GM12873 (cell line): Measurements from ENCODE around the gene PJA1.

ENCODE experiments used
- CTCF ChIP-seq: IDR thresholded peaks from 2 replicates; pipeline ENCODE4 v1.5.1; 2012; ENCODE audit warnings: low read depth, mild to moderate bottlenecking, moderate library complexity, low read length, control low read depth; ENCODE audit not compliant: insufficient read depth; ENCODE audit errors: missing control alignments

PJA1 gene

DNA sequence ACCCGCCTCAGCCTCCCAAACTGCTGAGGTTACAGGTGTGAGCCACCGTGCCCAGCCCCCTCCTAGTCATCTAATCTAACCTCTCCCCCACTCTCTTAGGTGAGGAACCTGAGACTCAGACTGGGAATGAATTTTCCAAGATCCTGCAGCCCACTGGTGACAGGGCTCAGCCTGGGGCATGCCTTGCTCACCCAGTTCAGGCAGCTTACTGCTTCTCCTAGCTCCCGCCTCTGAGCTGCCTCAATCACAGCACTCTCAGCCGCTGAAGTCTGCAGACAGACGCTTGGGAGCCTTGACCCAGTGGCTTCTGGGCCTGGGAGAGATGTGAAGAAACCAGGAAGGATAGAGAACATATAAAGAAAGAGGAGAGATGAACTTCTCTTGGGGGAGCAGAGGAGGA is 24.4 kb downstream of the PJA1 start:
- TF ChIP-seq CTCF = no peak

GRCh38 chrX:69139516-69139915 is 25.7 kb downstream of the PJA1 start:
- no peak for TF ChIP-seq CTCF

GRCh38 chrX:69138512-69138911 is 26.7 kb downstream of the PJA1 start:
- no peak for TF ChIP-seq CTCF

DNA sequence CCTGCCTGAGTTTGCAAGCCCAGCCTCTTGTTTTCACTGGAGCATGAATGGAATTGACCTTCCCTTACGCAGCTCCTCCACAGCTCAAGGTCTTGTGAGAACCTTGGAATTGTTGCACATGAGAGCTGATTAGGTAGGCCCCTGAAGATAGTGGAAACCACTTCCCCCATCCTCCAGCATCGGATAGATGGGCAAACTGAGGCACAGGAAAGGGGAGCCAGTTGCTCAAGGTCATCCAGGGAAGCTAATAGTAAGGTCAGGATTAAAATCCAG is 27.2 kb downstream of the PJA1 start:
- TF ChIP-seq CTCF = no peak

DNA sequence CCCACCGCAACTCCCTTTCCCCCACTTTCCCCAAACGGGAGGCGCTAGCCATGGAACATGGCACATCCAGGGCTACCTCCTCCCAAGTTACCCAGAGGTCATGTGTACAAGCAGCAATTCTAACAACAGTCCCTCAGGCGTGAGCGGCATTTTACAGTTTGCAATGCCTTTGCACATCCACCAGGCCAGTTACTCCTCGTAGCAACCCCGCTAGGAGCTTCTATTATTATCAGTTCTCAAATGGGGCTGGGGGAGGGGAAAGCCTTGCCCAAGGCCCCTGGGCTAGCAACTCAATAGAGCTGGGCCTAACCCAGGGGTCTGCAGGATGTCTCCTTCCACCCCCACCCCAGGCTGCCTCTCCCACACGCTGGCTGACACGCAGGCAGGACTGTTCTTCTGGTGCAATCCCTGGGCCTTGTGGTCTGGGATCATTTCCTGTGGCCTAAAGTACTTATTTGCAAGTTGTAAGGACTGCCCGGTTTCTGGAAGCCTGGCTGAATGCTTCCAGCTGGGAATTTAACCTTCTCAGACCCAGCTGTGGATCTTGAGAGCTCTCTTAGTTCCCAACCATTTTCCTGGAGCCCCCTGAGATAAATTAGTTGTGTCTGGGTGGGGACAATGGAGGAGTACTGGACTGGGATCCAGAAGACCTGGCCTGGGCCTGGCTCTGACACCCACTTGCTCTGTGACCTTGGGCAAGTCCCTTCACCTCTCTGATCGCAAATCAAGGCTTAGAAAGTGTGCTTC is 27.7 kb downstream of the PJA1 start:
- TF ChIP-seq CTCF = no peak

- no peak for TF ChIP-seq CTCF
These were observed 28.5 kb downstream of the PJA1 start for GRCh38 chrX:69136546-69137331.

DNA sequence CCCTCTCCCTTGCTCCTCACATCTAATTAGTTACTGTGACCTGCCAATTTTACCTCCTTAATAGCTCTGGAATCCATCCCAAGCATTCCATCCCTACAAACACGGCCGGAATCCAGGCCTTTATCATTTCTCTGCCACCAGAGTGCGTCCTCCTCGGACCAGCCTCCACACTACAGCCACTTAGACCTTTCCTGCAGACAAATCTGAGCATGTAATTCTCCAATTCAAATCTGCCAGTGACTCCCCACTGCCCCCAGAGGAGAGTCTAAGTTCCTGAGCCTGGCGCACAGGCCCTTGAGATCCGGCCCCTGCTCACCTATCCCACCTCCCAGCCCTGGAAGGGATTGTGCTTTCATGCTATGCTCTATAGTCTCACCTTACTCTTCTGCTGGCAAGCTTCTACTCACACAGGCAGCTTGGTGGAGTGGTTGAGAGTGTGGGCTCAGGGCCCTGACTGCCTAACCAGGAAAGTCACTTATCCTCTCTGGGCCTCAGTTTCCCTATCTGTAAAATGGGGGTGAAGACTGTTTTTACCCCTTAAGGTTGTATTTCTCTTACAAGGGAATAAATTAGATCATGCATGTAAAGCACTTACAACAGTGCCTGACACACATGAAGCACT is 31.2 kb downstream of the PJA1 start:
- peak; percentile 33 for TF ChIP-seq CTCF
